GM19099 (cell line): ENCODE measurements around the gene NMT2.

Source experiments
- POLR2A ChIP-seq: IDR thresholded peaks from 3 replicates; pipeline ENCODE4 v1.6.1; 2011; ENCODE audit warnings: low read depth; ENCODE audit not compliant: insufficient read length; ENCODE audit errors: extremely low read depth

NMT2 gene

GRCh38 chr10:15158972-15159371 is 9.5 kb downstream of the NMT2 start:
- no peak for TF ChIP-seq POLR2A

DNA sequence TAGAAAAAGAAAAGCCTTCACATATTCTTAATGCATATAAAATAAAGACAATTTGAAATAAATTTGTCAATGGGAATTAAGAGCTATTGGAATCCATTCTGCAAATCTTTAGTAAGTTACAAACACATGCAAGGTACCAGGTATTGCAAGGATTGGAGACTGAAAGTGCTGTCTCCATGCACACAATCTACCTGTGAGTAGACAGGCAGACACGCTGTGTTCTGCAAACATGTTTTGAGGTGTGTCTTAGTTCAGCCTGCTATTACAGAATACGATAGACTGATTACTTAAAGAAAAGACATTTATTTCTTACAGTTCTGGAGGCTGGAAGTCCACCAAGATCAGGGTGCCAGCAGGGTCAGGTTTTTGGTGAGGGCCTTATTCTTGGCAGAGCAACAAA is 10.0 kb downstream of the NMT2 start:
- TF ChIP-seq POLR2A = no peak

DNA sequence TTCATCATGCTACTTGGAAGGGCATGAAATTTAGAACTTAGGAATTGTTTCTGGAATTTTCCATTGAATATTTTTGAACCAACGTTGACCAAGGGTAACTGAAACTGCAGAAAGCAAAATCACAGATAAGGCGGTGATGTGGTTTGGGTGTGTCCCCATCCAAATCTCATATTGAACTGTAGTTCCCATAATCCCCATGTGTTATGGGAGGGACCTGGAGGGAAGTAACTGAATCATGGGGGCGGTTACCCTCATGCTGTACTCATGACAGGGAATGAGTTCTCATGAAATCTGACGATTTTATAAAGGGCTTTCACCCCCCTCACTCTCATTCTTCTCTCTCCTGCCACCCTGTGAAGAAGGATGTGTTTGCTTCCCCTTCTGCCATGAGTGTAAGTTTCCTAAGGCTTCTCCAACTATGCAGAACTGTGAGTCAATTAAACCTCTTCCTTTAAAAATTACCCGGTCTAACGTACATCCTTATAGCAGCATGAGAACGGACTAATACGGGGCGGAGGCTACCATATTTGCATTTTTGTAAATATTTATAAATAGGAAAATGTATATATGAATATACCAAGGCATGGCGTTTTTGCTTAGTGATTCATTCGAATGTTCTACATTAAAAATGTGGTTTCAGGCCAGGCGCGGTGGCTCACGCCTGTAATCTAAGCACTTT is 12.4 kb downstream of the NMT2 start:
- no peak for TF ChIP-seq POLR2A

GRCh38 chr10:15152556-15152955 is 15.9 kb downstream of the NMT2 start:
- no peak for TF ChIP-seq POLR2A

DNA sequence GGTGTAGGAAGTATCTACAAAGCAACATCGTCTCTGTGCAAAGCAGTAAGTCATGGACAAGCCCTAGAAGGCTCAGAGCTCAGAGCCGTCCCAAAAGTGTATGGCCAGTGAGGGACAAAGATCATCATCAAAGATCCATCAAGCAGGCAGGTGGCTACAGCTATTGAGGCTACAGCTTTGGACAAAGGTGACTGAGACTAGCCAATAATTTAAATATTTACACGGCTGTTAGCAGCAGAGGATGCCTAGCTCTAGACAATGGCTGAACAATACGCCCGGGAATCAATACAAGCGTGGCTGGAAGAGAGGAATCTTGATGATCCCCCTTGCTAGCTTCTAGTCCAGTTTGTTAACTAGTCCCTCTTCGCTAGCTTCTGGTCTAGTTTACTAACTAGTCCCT is 17.9 kb downstream of the NMT2 start:
- TF ChIP-seq POLR2A = no peak

- no peak for TF ChIP-seq POLR2A
Measured at GRCh38 chr10:15149042-15149771, 19.3 kb downstream of the NMT2 start.

DNA sequence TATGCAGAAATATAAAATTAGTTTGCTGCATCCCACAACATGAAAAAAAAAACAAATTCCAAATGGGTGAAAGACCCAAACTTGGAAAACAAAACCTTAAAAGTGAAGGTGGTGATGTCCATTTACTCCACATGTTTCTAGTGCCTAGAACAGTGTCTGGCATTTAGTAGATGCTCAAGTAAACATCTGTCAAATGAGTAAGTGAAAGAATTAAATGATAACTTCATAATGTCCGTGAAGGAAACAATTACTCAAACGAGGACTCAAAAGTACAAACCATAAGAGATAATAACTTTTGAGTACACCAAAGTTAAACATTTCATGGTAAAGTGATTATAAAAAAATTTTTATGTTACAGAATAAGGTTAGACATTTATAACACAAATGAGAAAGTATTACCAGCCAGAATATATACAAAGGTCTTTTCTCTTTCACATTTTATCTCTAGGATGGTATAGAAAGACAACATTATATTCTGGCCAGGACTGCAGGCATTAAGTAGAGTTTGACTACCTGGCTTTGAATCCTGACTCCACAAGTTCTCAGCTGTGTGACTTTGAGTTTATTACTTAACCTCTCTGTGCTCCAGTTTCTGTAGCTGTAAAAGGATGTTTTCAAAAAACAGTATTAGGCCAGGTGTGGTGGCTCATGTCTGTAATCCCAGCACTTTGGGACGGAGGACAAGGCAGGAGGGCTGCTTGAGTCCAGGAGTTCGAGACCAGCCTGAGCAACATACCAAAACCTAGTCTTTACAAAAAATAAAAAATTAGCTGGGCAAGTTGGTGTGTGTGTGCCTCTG is 20.7 kb downstream of the NMT2 start:
- TF ChIP-seq POLR2A = no peak

DNA sequence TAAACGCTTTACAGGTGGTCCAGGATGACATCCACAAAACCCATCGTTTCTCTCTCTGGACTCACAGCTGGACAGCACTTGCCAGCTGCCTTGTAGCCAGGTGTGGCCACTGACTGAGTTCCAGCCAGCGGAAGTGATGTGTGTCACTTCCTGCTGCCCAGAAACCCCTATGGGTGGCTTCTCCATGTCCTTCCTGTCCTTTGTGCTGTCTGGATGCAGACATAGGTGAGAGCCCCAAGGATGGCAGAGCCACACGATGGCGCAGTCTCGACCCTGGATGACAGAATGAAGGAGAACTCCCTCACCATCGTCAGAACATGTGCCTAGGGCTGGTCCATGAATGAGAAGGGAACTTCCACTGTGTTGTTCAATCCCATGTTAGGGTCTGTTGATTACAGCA is 22.1 kb downstream of the NMT2 start:
- no peak for TF ChIP-seq POLR2A

GRCh38 chr10:15144788-15145187 is 23.7 kb downstream of the NMT2 start:
- no peak for TF ChIP-seq POLR2A

DNA sequence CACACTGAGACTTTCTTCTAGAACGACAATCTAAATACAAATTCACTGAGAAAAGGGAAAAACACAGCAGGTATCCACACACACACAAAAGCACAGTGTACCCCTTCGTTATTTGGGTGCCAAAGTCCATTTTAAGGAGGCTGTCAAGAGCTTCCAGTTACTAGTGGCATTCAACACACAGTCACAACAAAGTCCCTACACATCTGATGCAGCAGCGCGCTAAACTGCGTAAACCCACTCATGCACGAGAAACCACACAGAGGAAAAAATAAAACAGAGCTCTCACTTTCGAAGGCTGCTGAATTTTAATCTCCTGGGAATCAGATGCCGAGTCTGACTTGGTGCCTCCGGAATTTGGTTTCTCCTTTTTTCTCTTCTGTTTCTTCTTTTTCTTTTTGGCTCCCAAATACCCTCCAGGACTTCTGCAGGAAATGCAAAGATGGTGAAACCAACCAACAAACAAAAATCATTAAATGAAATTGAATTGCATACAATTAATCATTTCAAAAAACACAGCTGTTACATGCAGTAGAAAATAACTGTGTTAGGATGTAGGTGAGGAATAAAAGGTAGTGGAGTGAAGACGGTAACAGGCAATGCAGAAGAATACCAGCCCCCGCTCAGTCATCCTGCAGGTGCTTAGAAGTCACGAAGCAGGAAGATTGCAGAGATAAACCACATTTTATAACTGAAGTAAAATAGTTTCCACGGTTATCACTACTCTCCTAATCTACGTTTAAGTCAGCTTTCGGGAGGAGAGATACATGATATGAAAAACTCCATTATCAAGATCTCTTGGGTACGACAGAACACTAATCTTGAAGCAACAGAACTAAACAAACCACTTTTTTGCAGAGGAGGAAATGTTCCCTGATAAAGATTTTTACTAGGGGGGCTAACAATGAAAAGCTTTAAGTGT is 27.1 kb downstream of the NMT2 start:
- no peak for TF ChIP-seq POLR2A

DNA sequence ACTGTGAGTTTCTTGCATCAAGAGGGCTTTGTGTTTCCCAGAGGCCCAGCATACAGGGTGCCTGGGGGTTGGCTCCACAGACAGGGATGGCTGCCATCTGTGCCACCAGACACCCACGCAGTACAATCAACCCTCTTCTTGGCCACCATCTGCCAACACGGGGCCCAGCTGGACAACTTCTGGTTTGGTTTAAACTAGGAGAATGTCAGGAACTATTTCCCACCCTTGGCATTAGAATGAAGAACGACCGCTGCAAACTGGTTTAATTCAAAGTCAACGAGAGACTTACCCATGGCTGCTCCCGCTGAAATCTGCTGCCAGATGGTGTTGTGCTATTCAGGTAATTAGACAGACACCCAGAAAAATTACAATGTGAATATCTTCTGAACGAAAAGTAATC is 27.8 kb downstream of the NMT2 start:
- TF ChIP-seq POLR2A = no peak

GRCh38 chr10:15137636-15138035 is 30.9 kb downstream of the NMT2 start:
- TF ChIP-seq POLR2A = no peak

DNA sequence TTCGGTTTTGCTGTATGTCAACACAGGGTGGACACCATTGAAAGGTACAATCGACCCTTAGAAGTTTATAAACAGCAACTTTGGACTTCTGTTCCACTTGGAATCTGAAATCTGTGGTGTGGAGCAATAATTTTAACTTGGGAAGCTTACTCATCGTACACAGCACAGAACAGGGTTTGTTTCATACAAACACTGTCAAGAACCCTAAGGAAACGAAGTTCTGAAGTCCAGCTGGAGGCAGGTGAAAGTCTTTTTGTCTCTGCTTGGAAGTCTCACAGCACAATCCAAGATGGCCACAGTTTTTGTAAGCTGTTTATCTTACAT is 31.5 kb downstream of the NMT2 start:
- TF ChIP-seq POLR2A = no peak

DNA sequence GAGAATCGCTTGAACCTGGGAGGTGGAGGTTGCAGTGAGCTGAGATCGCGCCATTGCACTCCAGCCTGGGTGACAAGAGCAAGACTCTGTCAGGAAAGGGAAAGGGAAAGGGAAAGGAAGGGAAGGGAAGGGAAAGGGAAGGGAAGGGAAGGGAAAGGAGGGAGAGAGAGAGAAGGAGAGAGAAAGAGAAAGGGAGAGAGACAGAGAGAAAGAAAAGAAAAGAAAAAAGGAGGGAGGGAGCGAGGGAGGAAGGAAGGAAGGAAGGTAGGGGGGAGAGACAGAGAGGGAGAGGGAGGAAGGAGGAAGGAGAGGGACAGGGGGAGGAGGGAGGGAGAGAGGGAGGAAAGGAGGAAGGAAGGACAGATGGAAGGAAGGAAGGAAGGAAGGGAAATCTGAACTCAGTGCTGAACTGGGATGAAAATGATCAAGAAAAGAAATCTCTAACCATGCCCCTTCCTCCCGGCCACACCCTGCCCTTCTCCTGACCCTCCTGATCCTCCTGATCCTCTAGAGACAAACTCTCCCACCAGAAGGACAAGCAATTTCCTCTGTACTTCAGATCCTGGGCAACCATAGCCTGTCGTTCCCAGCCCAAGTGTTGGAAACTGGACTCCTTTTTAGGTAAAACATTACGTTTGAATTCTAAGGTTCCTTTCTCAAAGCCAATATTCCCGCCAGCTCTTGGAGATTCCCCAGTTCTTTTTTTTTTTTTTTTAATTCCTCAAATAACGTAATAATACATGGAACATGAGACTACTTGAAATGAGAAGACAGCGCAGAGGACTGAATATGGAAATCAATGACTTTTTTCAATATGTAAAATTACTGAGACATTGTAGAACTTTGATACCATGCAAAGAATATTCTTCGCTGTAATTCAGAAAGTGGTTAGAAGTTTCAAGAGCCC is 32.1 kb downstream of the NMT2 start:
- no peak for TF ChIP-seq POLR2A
